ENCODE measurements around the gene MMD.

MMD gene

DNA sequence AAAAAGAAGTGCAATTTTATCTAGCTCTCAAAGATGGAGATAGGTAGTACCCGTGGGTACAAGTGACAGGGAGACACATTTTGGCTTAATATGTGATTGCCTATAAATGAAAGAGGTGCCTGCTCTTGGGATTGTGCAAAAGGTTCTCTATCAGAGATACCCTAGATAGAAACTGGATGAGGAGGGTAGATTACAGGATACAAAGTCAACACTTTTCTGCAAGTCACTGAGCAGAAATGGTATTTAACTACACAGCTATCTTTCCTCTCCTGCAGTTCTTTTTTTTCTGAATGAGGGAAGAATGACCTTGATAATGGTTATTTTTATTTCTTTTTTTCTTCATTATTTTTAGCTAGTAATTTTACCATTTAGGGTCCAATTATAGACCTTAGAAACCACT, 67.6 kb downstream of the MMD start:
- no peak for DNase-seq (ENCODE audit: low read depth in 4 of 4, low spot score in 1 of 4)

DNA sequence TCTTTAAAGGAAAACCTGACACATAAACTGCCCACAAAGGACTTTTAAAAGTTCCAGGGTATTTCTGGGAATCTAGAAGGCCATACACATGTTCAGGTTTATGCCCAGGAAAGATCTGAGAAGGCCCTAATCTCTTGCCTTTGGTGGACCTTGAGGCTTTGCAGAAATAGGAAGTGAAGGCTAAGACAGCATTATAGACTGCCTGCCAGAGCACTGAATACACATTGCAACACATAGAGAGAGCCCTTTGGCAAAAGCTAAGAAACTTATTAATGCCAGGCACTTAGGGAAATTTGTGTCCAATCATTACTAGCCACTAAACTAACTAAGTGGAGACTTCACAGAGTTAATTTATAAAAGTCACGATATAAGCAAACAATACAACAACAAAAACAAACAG, 70.4 kb downstream of the MMD start:
- no peak for DNase-seq (ENCODE audit: low read depth in 4 of 4, low spot score in 1 of 4)

DNA sequence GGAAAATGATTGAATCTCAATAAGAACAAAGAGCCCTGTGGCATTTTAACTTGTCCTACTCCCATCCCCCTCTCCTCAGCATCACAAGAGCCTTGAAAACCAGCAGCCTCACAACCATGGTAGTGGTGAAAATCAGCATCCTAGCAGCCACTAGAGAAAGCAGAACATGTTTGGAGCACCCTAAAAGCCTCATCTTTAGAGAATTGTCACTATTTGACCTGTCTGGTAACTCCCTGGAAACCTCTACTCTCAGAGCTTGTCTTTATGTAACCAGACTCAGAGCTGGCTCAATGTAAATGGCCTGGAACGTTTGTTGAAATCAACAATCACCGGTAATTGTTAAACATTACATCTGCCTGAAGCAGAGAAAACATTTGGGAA, 70.8 kb downstream of the MMD start:
- DNase-seq (ENCODE audit: low read depth in 4 of 4, low spot score in 1 of 4), result no peak

- DNase-seq (ENCODE audit: low read depth in 4 of 4, low spot score in 1 of 4), result peak; percentile 11 to 17 (median 14)
These were observed 72.8 kb downstream of the MMD start for GRCh38 chr17:55348749-55349354.

DNA sequence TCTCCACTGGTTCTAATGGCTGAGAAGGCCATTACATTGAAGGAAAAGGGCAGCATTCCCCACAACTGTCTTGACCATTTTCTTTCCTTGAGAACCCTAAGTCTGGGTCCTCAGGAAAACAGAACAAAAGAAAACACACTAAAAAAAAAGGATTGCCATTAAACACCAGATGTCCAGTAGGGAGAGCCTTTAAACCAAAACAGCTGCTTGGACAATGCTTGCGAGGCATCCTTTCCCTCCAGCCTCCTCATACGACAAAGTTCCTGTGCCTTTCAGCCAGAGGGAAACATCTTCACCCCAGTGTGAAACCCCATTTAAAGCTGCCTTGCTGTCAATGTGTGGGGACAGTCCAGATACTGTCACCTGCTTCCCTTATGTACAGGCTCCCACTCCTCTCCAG, 74.3 kb downstream of the MMD start:
- no peak for DNase-seq (ENCODE audit: low read depth in 4 of 4, low spot score in 1 of 4)

GRCh38 chr17:55346658-55347057, 75.0 kb downstream of the MMD start:
- DNase-seq (ENCODE audit: low read depth in 4 of 4, low spot score in 1 of 4), result no peak

GRCh38 chr17:55345132-55345531, 76.5 kb downstream of the MMD start:
- no peak for DNase-seq (ENCODE audit: low read depth in 4 of 4, low spot score in 1 of 4)

- DNase-seq (ENCODE audit: low read depth in 4 of 4, low spot score in 1 of 4), result no peak
These were observed 77.1 kb downstream of the MMD start for GRCh38 chr17:55344514-55344997.

DNA sequence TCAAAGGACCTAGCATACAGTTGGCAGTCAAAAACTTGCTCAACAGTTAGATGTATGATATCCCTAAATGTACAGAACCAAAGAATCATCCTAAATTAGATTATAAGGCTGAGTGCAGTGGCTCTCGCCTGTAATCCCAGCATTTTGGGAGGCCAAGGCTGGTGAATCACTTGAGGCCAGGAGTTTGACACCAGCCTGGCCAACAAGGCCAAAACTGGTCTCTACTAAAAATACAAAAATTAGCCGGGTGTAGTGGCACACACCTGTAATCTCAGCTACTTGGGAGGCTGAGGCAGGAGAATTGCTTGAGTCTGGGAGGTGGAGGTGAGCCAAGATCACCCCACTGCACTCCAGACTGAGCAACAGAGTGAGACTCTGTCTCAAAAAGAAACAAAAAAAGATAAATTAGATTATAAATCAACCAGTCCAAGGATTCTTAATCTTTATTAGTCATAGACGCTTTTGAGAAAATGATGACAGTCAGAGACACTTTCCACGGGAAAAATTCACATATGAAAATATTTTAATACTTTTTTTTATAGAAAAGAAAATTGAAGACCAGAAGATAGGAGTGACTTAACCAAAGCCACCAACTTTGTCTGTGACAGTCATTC, 77.6 kb downstream of the MMD start:
- no peak for DNase-seq (ENCODE audit: low read depth in 4 of 4, low spot score in 1 of 4)

- no peak for DNase-seq (ENCODE audit: low read depth in 4 of 4, low spot score in 1 of 4)
These were observed 78.6 kb downstream of the MMD start for GRCh38 chr17:55342800-55343585.

All from stimulated activated CD4-positive, alpha-beta T cell treated with anti-CD3 and anti-CD28 coated beads, Interleukin-1b, Interleukin-23, amount 100 ng/mL, for 24 hours (primary cell).